AG10803 (cell line): ENCODE results near the gene PHF12.
"Not testable (repeated sequence)": the region's sequence is repeated elsewhere in the genome, so short reads cannot be mapped to it uniquely, and the experiment has no call there.

Source experiments
- DNase-seq: peaks from one replicate; pipeline ENCODE4 v3.0.0; 2010; ENCODE audit warnings: low read depth
- H3K4me3 ChIP-seq: 2 replicates; pipeline ENCODE4 v1.5.1; 2011; ENCODE audit warnings: mild to moderate bottlenecking, low read length, control low read depth
- TF ChIP-seq, protein P1 (sequence below): conservative IDR thresholded peaks from 2 replicates; pipeline ENCODE4 v1.5.1; 2011; ENCODE audit warnings: mild to moderate bottlenecking, low read length, control low read depth, inconsistent platforms

The PHF12 gene

GRCh38 chr17:28880572-28880945, 70.8 kb downstream of the PHF12 start:
- H3K4me3 ChIP-seq, result no peak overlapping the region
- no peak for DNase-seq
- TF ChIP-seq, protein P1, sequence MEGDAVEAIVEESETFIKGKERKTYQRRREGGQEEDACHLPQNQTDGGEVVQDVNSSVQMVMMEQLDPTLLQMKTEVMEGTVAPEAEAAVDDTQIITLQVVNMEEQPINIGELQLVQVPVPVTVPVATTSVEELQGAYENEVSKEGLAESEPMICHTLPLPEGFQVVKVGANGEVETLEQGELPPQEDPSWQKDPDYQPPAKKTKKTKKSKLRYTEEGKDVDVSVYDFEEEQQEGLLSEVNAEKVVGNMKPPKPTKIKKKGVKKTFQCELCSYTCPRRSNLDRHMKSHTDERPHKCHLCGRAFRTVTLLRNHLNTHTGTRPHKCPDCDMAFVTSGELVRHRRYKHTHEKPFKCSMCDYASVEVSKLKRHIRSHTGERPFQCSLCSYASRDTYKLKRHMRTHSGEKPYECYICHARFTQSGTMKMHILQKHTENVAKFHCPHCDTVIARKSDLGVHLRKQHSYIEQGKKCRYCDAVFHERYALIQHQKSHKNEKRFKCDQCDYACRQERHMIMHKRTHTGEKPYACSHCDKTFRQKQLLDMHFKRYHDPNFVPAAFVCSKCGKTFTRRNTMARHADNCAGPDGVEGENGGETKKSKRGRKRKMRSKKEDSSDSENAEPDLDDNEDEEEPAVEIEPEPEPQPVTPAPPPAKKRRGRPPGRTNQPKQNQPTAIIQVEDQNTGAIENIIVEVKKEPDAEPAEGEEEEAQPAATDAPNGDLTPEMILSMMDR, result no peak

GRCh38 chr17:28879886-28880571, 71.3 kb downstream of the PHF12 start:
- TF ChIP-seq, protein P1, result no peak
- no peak for DNase-seq

GRCh38 chr17:28878981-28879380, 72.3 kb downstream of the PHF12 start:
- TF ChIP-seq, protein P1, result peak; percentile 46
- no peak overlapping the region for H3K4me3 ChIP-seq
- peak; percentile 32 for DNase-seq

More at GRCh38 chr17:28879886-28880571, 71.3 kb downstream of the PHF12 start:
- no peak overlapping the region for H3K4me3 ChIP-seq

DNA sequence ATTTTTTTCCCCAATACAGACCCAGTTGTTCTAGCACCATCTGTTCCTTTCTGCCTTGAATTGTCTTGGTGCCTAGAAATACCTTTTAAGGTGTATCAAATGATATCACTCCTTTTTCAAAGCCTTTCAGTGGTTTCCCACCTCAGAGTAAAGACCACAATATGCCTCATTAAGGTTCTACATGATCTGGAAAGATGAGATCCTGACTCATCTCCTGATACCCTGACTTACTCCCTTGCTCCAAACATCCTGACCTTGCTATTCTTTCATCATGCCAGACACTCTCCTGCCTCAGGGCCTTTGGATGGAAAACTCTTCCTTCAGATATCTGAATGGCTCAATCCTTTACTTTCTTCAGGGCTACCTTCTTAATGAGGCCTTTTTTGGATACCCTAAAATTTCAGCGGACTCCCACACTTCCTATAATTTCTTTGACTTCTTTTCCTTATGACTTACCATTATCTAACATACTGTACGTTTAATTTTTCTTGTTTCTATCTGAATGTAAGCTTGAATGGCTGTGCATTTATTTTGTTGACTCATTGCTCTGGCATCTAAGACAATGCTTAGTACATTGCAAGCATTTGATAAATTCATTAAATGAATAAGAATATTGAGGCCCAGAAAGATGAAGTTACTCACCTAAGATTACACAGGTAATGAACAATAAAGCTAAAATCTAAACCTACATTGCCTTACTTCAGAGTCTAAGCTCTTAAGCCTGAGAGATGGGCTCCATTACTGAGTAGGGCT, 73.0 kb downstream of the PHF12 start:
- TF ChIP-seq, protein P1, result no peak
- no peak for DNase-seq
- no peak overlapping the region for H3K4me3 ChIP-seq

- H3K4me3 ChIP-seq, DNase-seq: not testable (repeated sequence)
Measured at GRCh38 chr17:28877150-28877711, 74.1 kb downstream of the PHF12 start.

DNA sequence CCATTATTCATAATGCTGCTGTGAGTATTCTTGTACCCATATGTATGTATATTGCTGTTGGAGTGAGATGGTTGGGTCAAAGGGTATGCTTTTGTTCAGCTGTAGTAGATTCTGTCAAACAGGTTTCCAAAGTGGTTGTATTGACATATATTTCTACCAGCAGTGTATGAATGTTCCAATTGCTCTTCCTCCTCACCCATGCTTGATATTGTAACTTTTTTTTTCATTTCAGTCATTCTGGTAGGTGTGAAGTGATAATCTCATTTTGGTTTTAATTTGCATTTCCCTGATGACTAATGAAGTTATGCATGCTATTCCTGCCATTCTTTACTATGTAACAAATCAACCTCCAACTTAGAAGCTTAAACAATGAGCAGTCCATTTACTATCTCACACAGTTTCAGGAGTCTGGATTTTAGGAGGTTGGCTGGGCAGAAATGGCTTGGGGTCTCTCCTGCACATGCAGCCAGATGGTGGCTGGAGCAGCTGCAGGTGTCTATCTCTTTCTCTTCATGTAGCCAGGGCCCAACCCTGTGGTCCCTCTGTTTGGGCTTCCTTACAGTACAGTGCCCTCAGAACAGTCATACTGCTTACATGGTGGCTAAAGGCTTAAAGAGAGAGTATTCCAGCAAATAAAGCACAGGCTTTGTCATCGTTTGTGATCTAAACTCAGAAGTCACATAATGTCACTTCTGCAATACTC, 75.3 kb downstream of the PHF12 start:
- no peak overlapping the region for H3K4me3 ChIP-seq
- TF ChIP-seq, protein P1, result no peak
- no peak for DNase-seq

- TF ChIP-seq, protein P1, result no peak
- H3K4me3 ChIP-seq, result no peak overlapping the region
Measured at GRCh38 chr17:28874750-28875149, 76.6 kb downstream of the PHF12 start.

More at GRCh38 chr17:28874750-28875149, 76.6 kb downstream of the PHF12 start:
- no peak for DNase-seq
